ENCODE results near the gene KANK3. TPM values are rescaled to one million over a fixed set of nuclear protein-coding genes. Genes with fewer than 3 reads are reported as not detected.

The KANK3 gene
- total RNA-seq, 1 donor = not detected

GRCh38 chr19:8332976-8333766, 9.9 kb downstream of the KANK3 start:
- Histone ChIP-seq H3K4me2 (ENCODE audit: insufficient read depth, low read length) (no peak overlapping the region), H3K36me3 (ENCODE audit: insufficient read depth, low read length) (no peaks in the 10 kb centered on the region), H3K27me3 (ENCODE audit: insufficient read depth, low read length) (peaks cover 30% of the 10 kb centered on the region), H3K27ac (ENCODE audit: low read depth, low read length) (no peak overlapping the region), H3K79me2 (ENCODE audit: insufficient read depth, low read length) (no peaks in the 10 kb centered on the region), H4K20me1 (ENCODE audit: insufficient read depth, low read length) (no peaks in the 10 kb centered on the region), H3K4me3 (ENCODE audit: insufficient read depth, low read length) (no peak overlapping the region), H3K9me3 (ENCODE audit: low read depth, low read length) (no peaks in the 10 kb centered on the region), H2AFZ (ENCODE audit: low read length) (no peak overlapping the region), H3K4me1 (ENCODE audit: insufficient read depth, low read length) (no peaks in the 10 kb centered on the region)
- no peak for TF ChIP-seq CTCF (IDR thresholded peaks at IDR 0.05; ENCODE audit: extremely low read depth, low read depth, low read length)
- DNase-seq (ENCODE audit: insufficient read length, low spot score, missing footprints) = peak; percentile 88

GRCh38 chr19:8331263-8331845, 11.7 kb downstream of the KANK3 start:
- no peaks in the 10 kb centered on the region for H3K4me1 ChIP-seq (ENCODE audit: insufficient read depth, low read length)
- TF ChIP-seq CTCF (IDR thresholded peaks at IDR 0.05; ENCODE audit: extremely low read depth, low read depth, low read length) = no peak

GRCh38 chr19:8329996-8330395, 13.1 kb downstream of the KANK3 start:
- Histone ChIP-seq H3K9me3 (ENCODE audit: low read depth, low read length) (no peaks in the 10 kb centered on the region), H3K27ac (ENCODE audit: low read depth, low read length) (no peak overlapping the region), H3K36me3 (ENCODE audit: insufficient read depth, low read length) (no peaks in the 10 kb centered on the region), H3K4me2 (ENCODE audit: insufficient read depth, low read length) (no peak overlapping the region), H3K27me3 (ENCODE audit: insufficient read depth, low read length) (peaks cover 18% of the 10 kb centered on the region), H4K20me1 (ENCODE audit: insufficient read depth, low read length) (no peaks in the 10 kb centered on the region), H2AFZ (ENCODE audit: low read length) (no peak overlapping the region), H3K4me3 (ENCODE audit: insufficient read depth, low read length) (no peak overlapping the region), H3K79me2 (ENCODE audit: insufficient read depth, low read length) (no peaks in the 10 kb centered on the region), H3K4me1 (ENCODE audit: insufficient read depth, low read length) (no peaks in the 10 kb centered on the region)
- no peak for TF ChIP-seq CTCF (IDR thresholded peaks at IDR 0.05; ENCODE audit: extremely low read depth, low read depth, low read length)
- no peak for DNase-seq (ENCODE audit: insufficient read length, low spot score, missing footprints)

More at GRCh38 chr19:8331263-8331845, 11.7 kb downstream of the KANK3 start:
- Histone ChIP-seq H3K27ac (ENCODE audit: low read depth, low read length) (no peak overlapping the region), H3K27me3 (ENCODE audit: insufficient read depth, low read length) (peaks cover 27% of the 10 kb centered on the region), H3K9me3 (ENCODE audit: low read depth, low read length) (no peaks in the 10 kb centered on the region), H3K4me2 (ENCODE audit: insufficient read depth, low read length) (no peak overlapping the region), H2AFZ (ENCODE audit: low read length) (no peak overlapping the region), H3K36me3 (ENCODE audit: insufficient read depth, low read length) (no peaks in the 10 kb centered on the region), H4K20me1 (ENCODE audit: insufficient read depth, low read length) (no peaks in the 10 kb centered on the region), H3K4me3 (ENCODE audit: insufficient read depth, low read length) (no peak overlapping the region), H3K79me2 (ENCODE audit: insufficient read depth, low read length) (no peaks in the 10 kb centered on the region)
- peak; percentile 79 for DNase-seq (ENCODE audit: insufficient read length, low spot score, missing footprints)

- Histone ChIP-seq H3K4me1 (ENCODE audit: insufficient read depth, low read length) (peaks cover 13% of the 10 kb centered on the region), H3K27ac (ENCODE audit: low read depth, low read length) (no peak overlapping the region), H2AFZ (ENCODE audit: low read length) (no peak overlapping the region), H3K9me3 (ENCODE audit: low read depth, low read length) (no peaks in the 10 kb centered on the region), H3K4me3 (ENCODE audit: insufficient read depth, low read length) (no peak overlapping the region), H3K4me2 (ENCODE audit: insufficient read depth, low read length) (no peak overlapping the region), H3K36me3 (ENCODE audit: insufficient read depth, low read length) (peaks cover 18% of the 10 kb centered on the region), H3K79me2 (ENCODE audit: insufficient read depth, low read length) (peaks cover 27% of the 10 kb centered on the region), H3K27me3 (ENCODE audit: insufficient read depth, low read length) (no peaks in the 10 kb centered on the region), H4K20me1 (ENCODE audit: insufficient read depth, low read length) (peaks cover 29% of the 10 kb centered on the region)
- no peak for TF ChIP-seq CTCF (IDR thresholded peaks at IDR 0.05; ENCODE audit: extremely low read depth, low read depth, low read length)
- DNase-seq (ENCODE audit: insufficient read length, low spot score, missing footprints) = no peak
Observed at GRCh38 chr19:8325454-8325853, 17.6 kb downstream of the KANK3 start.

Measured in osteoblast (primary cell).